ENCODE results near the gene CDK15. TPM values are rescaled to one million over a fixed set of nuclear protein-coding genes. Genes with fewer than 3 reads are reported as not detected.
A peak's percentile ranks its signal among the peaks of the same experiment; 100 is the strongest.

The CDK15 gene
- total RNA-seq, 1 donor from 2014 or later = 1.8 TPM

DNA sequence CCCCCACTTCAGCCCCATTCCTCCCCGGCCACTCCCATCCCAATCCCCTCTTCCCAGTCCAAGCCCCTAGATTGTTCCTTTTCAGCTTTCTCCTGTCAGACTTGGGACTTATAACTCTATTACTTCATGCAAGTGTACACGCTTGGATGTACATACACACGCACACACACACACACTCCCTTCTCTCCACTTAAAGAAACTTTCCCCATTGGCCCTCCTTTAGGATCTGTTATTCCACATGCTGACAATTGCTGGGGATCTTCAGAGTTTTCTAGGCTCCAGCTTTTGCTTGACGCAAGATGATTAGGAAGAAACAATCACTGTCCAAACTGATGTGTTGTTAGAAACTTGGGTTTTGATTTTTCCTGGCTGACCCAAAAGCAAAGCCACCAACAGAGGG lies 75.4 kb downstream of the CDK15 start:
- H3K9me3 Mint-ChIP-seq = no peaks in the 10 kb centered on the region
- H3K27me3 Mint-ChIP-seq = peaks cover 8% of the 10 kb centered on the region
- peak overlapping the region; percentile 40 for H3K27ac Mint-ChIP-seq
- peaks cover 50% of the 10 kb centered on the region for H3K4me1 Mint-ChIP-seq (ENCODE audit: unreplicated experiment)
- H3K4me3 Mint-ChIP-seq = peak overlapping the region; percentile 68
- H3K36me3 Mint-ChIP-seq = no peaks in the 10 kb centered on the region
- TF ChIP-seq, protein P1, sequence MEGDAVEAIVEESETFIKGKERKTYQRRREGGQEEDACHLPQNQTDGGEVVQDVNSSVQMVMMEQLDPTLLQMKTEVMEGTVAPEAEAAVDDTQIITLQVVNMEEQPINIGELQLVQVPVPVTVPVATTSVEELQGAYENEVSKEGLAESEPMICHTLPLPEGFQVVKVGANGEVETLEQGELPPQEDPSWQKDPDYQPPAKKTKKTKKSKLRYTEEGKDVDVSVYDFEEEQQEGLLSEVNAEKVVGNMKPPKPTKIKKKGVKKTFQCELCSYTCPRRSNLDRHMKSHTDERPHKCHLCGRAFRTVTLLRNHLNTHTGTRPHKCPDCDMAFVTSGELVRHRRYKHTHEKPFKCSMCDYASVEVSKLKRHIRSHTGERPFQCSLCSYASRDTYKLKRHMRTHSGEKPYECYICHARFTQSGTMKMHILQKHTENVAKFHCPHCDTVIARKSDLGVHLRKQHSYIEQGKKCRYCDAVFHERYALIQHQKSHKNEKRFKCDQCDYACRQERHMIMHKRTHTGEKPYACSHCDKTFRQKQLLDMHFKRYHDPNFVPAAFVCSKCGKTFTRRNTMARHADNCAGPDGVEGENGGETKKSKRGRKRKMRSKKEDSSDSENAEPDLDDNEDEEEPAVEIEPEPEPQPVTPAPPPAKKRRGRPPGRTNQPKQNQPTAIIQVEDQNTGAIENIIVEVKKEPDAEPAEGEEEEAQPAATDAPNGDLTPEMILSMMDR (conservative IDR thresholded peaks at IDR 0.05) = no peak
- DNase-seq (ENCODE audit: extremely low spot score, unreplicated experiment) = no peak

DNA sequence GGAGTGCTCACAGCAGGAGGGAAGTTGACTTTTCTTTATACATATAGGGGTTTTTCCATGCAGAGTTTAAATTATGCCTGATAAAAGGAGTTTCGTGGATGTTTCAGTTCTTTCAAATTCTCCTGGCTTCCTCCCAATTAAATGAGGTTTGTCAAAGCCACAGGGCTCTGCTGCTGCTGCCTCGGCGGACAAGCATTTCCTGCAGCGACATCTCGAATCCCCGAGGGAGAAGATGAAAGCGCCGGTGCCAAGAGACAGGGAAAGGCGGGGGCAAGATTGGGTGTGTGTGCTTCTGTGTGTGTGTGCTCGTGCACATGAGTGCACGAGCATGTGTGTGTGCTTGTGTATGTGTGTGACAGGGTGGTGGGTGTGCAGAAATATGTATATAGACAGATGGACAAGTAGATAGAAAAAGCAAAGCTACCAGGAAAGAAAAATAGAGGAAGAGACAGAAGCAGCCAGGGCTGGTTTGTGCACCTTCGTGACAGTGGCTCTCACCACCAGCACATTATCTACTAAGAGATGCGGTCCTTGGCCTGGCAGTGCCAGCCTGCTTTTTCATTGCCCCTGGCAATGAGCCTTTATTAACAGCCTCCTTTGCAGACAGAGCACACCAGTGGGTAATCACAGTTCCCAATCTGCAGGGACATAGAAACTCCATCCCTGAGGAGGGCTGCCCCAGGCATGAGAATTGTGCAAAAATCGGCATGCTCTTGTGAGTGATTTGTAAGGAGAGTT lies 76.2 kb downstream of the CDK15 start:
- Mint-ChIP-seq H3K27ac (peak overlapping the region; percentile 40), H3K4me1 (ENCODE audit: unreplicated experiment) (peaks cover 47% of the 10 kb centered on the region), H3K4me3 (peak overlapping the region; percentile 68), H3K9me3 (no peaks in the 10 kb centered on the region), H3K36me3 (no peaks in the 10 kb centered on the region), H3K27me3 (peaks cover 8% of the 10 kb centered on the region)
- TF ChIP-seq, protein P1 (conservative IDR thresholded peaks at IDR 0.05) = no peak
- DNase-seq (ENCODE audit: extremely low spot score, unreplicated experiment) = no peak

DNA sequence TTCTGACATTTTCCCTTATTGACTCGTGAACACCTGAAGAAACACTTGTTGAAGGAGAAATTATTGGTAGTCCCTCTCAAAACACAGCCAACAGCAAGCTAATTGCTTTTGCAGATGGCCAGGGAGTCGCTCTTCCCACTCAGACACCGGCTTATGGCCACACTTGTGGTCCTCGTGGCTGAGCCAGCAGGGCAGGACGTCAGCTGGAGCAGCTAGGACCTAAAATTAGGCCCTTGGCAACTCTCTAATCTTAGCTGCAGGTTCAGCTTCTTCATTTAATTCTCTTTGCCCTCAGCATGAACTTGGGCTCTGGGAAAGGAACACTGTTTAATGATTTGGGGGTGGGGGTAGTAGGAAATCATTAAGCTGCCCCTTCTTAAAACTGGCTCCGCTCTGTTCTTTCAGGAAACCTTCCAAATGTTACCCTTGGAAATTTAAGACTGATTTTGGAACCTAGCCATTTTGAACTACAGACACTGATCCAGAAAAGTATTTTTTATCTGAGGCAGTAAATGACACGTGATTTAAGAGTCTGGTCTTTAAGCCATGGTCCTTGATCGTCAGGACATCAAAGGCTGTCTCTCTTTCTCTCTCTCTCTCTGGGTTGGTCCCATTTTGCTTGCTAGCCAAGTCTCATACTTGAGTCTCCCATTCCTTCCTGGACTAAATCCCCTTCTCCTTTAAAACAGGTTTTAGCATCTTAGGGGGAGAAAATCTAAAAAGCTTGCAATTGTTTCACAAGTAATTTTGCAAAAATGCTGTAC lies 77.5 kb downstream of the CDK15 start:
- no peaks in the 10 kb centered on the region for H3K9me3 Mint-ChIP-seq
- H3K36me3 Mint-ChIP-seq = no peaks in the 10 kb centered on the region
- peaks cover 58% of the 10 kb centered on the region for H3K4me1 Mint-ChIP-seq (ENCODE audit: unreplicated experiment)
- H3K27me3 Mint-ChIP-seq = peaks cover 8% of the 10 kb centered on the region
- no peak overlapping the region for H3K4me3 Mint-ChIP-seq
- TF ChIP-seq, protein P1 (conservative IDR thresholded peaks at IDR 0.05) = no peak
- no peak overlapping the region for H3K27ac Mint-ChIP-seq
- DNase-seq (ENCODE audit: extremely low spot score, unreplicated experiment) = no peak

DNA sequence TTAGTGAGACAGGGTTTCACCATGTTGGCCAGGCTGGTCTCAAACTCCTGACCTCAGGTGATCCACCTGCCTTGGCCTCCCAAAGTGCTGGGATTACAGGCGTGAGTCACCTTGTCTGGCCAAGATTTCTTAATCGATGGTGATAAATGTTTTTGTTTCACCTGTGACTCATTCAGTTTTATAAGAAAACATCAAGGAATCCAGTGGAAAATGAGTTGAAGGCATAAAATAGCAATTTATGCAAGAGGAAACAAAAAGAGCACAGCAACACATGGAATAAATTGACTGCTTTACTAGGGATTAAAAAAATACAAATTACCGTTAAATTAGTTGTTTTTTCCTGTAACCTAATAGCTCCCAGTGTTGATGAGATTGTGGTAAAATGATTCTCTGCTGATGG lies 80.2 kb downstream of the CDK15 start:
- Mint-ChIP-seq H3K4me1 (ENCODE audit: unreplicated experiment) (peaks cover 54% of the 10 kb centered on the region), H3K36me3 (no peaks in the 10 kb centered on the region), H3K27me3 (peaks cover 8% of the 10 kb centered on the region), H3K27ac (no peak overlapping the region), H3K4me3 (no peak overlapping the region), H3K9me3 (no peaks in the 10 kb centered on the region)
- TF ChIP-seq, protein P1 (conservative IDR thresholded peaks at IDR 0.05) = no peak
- no peak for DNase-seq (ENCODE audit: extremely low spot score, unreplicated experiment)

DNA sequence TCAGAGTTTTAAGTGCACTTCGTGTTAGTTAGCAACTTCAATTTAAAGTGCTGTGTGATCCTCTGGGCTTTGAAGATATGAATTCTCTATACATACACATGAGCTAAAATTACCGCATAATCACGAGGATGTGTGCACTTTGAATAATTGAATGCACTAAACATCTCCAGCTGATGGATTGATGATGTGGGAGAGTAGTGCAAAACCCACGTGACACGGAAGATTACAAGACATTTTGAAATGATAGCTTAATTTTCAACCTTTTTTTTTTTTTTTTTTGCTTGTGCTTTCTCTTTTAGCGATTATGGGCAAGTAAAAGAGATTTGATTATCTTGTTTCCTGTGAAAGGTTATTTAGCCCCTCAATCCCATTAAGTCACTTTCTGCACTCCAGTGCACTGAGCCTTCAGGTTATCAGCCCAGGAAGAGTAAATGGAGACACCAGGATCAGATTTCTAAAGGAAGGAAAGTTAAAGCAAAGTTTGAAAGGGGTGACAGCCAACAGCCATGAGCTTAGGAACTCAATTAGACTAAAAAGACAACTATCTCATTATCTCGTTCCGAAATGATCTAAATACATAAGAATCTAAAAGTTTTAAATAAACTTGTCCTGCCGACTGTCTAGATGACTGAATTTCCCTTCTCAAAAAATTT lies 81.6 kb downstream of the CDK15 start:
- DNase-seq (ENCODE audit: extremely low spot score, unreplicated experiment) = no peak
- Mint-ChIP-seq H3K4me3 (peak overlapping the region; percentile 75), H3K36me3 (no peaks in the 10 kb centered on the region), H3K4me1 (ENCODE audit: unreplicated experiment) (peaks cover 47% of the 10 kb centered on the region), H3K27me3 (no peaks in the 10 kb centered on the region), H3K9me3 (no peaks in the 10 kb centered on the region), H3K27ac (peak overlapping the region; percentile 2)
- TF ChIP-seq, protein P1 (conservative IDR thresholded peaks at IDR 0.05) = no peak
